Neural cell (in vitro differentiated cells): ENCODE measurements around the gene UCP3. TPM values are rescaled to one million over a fixed set of nuclear protein-coding genes. Genes with fewer than 3 reads are reported as not detected.

Experiments
- H2AFZ ChIP-seq: fragments of 200-600, 300-800 bp; sonication (generic), shearing (Covaris generic); 2 replicates; pipeline ENCODE4 v1.6.0; 2014; ENCODE audit warnings: low read depth, mild to moderate bottlenecking, antibody characterized with exemption, low read length, moderate library complexity
- H3F3A ChIP-seq: fragments of 200-600 bp; shearing (Covaris generic); 2 replicates; pipeline ENCODE4 v1.6.1; 2016; ENCODE audit warnings: mild to moderate bottlenecking, moderate library complexity, mixed read lengths, antibody characterized with exemption, low read length; ENCODE audit not compliant: insufficient read depth, poor library complexity, severe bottlenecking
- H3K27ac ChIP-seq: fragments of 200-600, 300-800 bp; sonication (generic), shearing (Covaris generic); 2 replicates; pipeline ENCODE4 v1.5.1; 2014; ENCODE audit warnings: mild to moderate bottlenecking, low read length, moderate library complexity
- H3K27me3 ChIP-seq: fragments of 300-800, 200-600 bp; sonication (generic), shearing (Covaris generic); 2 replicates; pipeline ENCODE4 v1.6.0; 2014; ENCODE audit warnings: mild to moderate bottlenecking, low read depth, low read length, moderate library complexity; ENCODE audit not compliant: insufficient read depth
- H3K36me3 ChIP-seq: fragments of 300-800, 200-600 bp; sonication (generic), shearing (Covaris generic); 2 replicates; pipeline ENCODE4 v1.5.1; 2014; ENCODE audit warnings: mild to moderate bottlenecking, antibody characterized with exemption, low read length, moderate library complexity; ENCODE audit not compliant: insufficient read depth
- H3K4me2 ChIP-seq: fragments of 300-800, 200-600 bp; sonication (generic), shearing (Covaris generic); 2 replicates; pipeline ENCODE4 v1.6.0; 2014; ENCODE audit warnings: mild to moderate bottlenecking, low read length
- H3K4me3 ChIP-seq: fragments of 300-800, 200-600 bp; sonication (generic), shearing (Covaris generic); 2 replicates; pipeline ENCODE4 v1.5.1; 2014; ENCODE audit warnings: mild to moderate bottlenecking, low read length, moderate library complexity
- H3K79me2 ChIP-seq: fragments of 200-600 bp; shearing (Covaris generic); replicated peaks from 2 replicates; pipeline ENCODE4 v1.6.0; 2014; ENCODE audit warnings: mild to moderate bottlenecking, low read length, moderate library complexity; ENCODE audit not compliant: insufficient read depth
- H3K9ac ChIP-seq: fragments of 300-800, 200-600 bp; sonication (generic), shearing (Covaris generic); 2 replicates; pipeline ENCODE4 v1.6.1; 2016; ENCODE audit warnings: mild to moderate bottlenecking, low read length, mixed read lengths
- H3K9me2 ChIP-seq: fragments of 200-600 bp; shearing (Covaris generic); 2 replicates; pipeline ENCODE4 v1.6.1; 2016; ENCODE audit warnings: mild to moderate bottlenecking, low read length, mixed read lengths; ENCODE audit not compliant: insufficient read depth
- H3K9me3 ChIP-seq: fragments of 200-600, 300-800 bp; sonication (generic), shearing (Covaris generic); 2 replicates; pipeline ENCODE4 v1.6.1; 2016; ENCODE audit warnings: mild to moderate bottlenecking, mixed run types, low read length, moderate library complexity, mixed read lengths
- H4K20me1 ChIP-seq: fragments of 200-600 bp; shearing (Covaris generic); 2 replicates; pipeline ENCODE4 v1.6.1; 2016; ENCODE audit warnings: mild to moderate bottlenecking, mixed run types; ENCODE audit not compliant: insufficient read depth
- CTCF ChIP-seq: fragments of 450-650 bp; IDR thresholded peaks from 2 replicates; pipeline ENCODE4 v1.5.1; 2014; ENCODE audit warnings: antibody characterized with exemption, mild to moderate bottlenecking, moderate library complexity; ENCODE audit not compliant: poor library complexity, severe bottlenecking
- EP300 ChIP-seq: fragments of 450-650 bp; conservative IDR thresholded peaks from 2 replicates; pipeline ENCODE4 v1.6.1; 2014; ENCODE audit warnings: antibody characterized with exemption, mild to moderate bottlenecking, moderate library complexity; ENCODE audit not compliant: poor library complexity, severe bottlenecking
- EZH2 ChIP-seq: fragments of 200-600, 300-800 bp; shearing (Covaris generic), sonication (generic); IDR thresholded peaks from 2 replicates; pipeline ENCODE4 v1.6.1; 2014; ENCODE audit warnings: antibody characterized with exemption, low read length, borderline replicate concordance, mild to moderate bottlenecking; ENCODE audit not compliant: insufficient read depth, poor library complexity, severe bottlenecking
- MXI1 ChIP-seq: fragments of 450-650 bp; conservative IDR thresholded peaks from 2 replicates; pipeline ENCODE4 v1.6.1; 2014; ENCODE audit warnings: antibody characterized with exemption, mild to moderate bottlenecking; ENCODE audit not compliant: poor library complexity, severe bottlenecking
- POLR2AphosphoS5 ChIP-seq: IDR thresholded peaks from 2 replicates; pipeline ENCODE4 v1.6.1; 2012
- RAD21 ChIP-seq: fragments of 450-650 bp; conservative IDR thresholded peaks from 2 replicates; pipeline ENCODE4 v1.6.1; 2014; ENCODE audit warnings: antibody characterized with exemption, mild to moderate bottlenecking, moderate library complexity
- REST ChIP-seq: IDR thresholded peaks from 2 replicates; pipeline ENCODE4 v1.6.1; 2012; ENCODE audit warnings: borderline replicate concordance
- SMC3 ChIP-seq: fragments of 450-650 bp; conservative IDR thresholded peaks from 2 replicates; pipeline ENCODE4 v1.6.1; 2014; ENCODE audit warnings: antibody characterized with exemption, mild to moderate bottlenecking, moderate library complexity; ENCODE audit not compliant: poor library complexity
- TAF1 ChIP-seq: IDR thresholded peaks from 2 replicates; pipeline ENCODE4 v1.6.1; 2012; ENCODE audit warnings: low read depth
- polyA minus RNA-seq: library from RNA; depleted of rRNA, polyadenylated mRNA; stranded (reverse); fragments of >200 nt; gene quantifications from 2 replicates; pipeline ENCODE4 v1.2.3, GENCODE V29; 2014
- polyA plus RNA-seq: library from polyadenylated mRNA; depleted of rRNA; stranded (reverse); fragments of >200 nt; gene quantifications from 2 replicates; pipeline ENCODE4 v1.2.3, GENCODE V29; 2014

The UCP3 gene
- polyA plus RNA-seq (6.8 and 7.8 TPM in 2 replicates), polyA minus RNA-seq (4.3 and 4.9 TPM in 2 replicates)

GRCh38 chr11:74008373-74009229 lies at the start of gene UCP3:
TSS of gene UCP3 (minus strand) at chr11:74009085. CDS start at chr11:74007042, 2,043 bp downstream.
- H3K27me3 ChIP-seq: no peaks in the 10 kb centered on the region
- H3K9ac ChIP-seq: no peak within 1 kb of the TSS
- H2AFZ ChIP-seq: no peak within 1 kb of the TSS
- no peaks in the 10 kb centered on the region for H3K36me3 ChIP-seq
- H3F3A ChIP-seq: no peaks in the 10 kb centered on the region
- no peak within 1 kb of the TSS for H3K4me2 ChIP-seq
- no peaks in the 10 kb centered on the region for H3K79me2 ChIP-seq
- no peak within 1 kb of the TSS for H3K4me3 ChIP-seq
- no peaks in the 10 kb centered on the region for H3K9me2 ChIP-seq
- no peak within 1 kb of the TSS for H3K27ac ChIP-seq
- no peaks in the 10 kb centered on the region for H4K20me1 ChIP-seq
- TF ChIP-seq REST (no peak), CTCF (no peak), EP300 (no peak), POLR2AphosphoS5 (no peak), MXI1 (no peak), TAF1 (no peak)
- H3K9me3 ChIP-seq: no peaks in the 10 kb centered on the region

- no peak overlapping the region for H2AFZ ChIP-seq
- no peak overlapping the region for H3K4me2 ChIP-seq
- H3K9me2 ChIP-seq: no peaks in the 10 kb centered on the region
- H3K4me3 ChIP-seq: no peak overlapping the region
- no peaks in the 10 kb centered on the region for H3K79me2 ChIP-seq
- H4K20me1 ChIP-seq: no peaks in the 10 kb centered on the region
- TF ChIP-seq MXI1 (no peak), TAF1 (no peak), CTCF (no peak), SMC3 (no peak), RAD21 (no peak), POLR2AphosphoS5 (no peak), EP300 (no peak), REST (no peak), EZH2 (no peak)
- no peak overlapping the region for H3K27ac ChIP-seq
- no peaks in the 10 kb centered on the region for H3K27me3 ChIP-seq
- no peak overlapping the region for H3K9ac ChIP-seq
- no peaks in the 10 kb centered on the region for H3K9me3 ChIP-seq
- H3K36me3 ChIP-seq: no peaks in the 10 kb centered on the region
- H3F3A ChIP-seq: no peaks in the 10 kb centered on the region
These were observed 48.6 kb upstream of the UCP3 start for GRCh38 chr11:74057249-74058151.
